CD4-positive, alpha-beta T cell treated with Interleukin-10 for 1 hour (primary cell): ENCODE data around the gene MYPN.
"Not testable (repeated sequence)": the region's sequence is repeated elsewhere in the genome, so short reads cannot be mapped to it uniquely, and the experiment has no call there.

Experiments
- DNase-seq: peaks from one replicate; pipeline ENCODE4 v3.0.0-alpha.2; 2020

The MYPN gene

DNA sequence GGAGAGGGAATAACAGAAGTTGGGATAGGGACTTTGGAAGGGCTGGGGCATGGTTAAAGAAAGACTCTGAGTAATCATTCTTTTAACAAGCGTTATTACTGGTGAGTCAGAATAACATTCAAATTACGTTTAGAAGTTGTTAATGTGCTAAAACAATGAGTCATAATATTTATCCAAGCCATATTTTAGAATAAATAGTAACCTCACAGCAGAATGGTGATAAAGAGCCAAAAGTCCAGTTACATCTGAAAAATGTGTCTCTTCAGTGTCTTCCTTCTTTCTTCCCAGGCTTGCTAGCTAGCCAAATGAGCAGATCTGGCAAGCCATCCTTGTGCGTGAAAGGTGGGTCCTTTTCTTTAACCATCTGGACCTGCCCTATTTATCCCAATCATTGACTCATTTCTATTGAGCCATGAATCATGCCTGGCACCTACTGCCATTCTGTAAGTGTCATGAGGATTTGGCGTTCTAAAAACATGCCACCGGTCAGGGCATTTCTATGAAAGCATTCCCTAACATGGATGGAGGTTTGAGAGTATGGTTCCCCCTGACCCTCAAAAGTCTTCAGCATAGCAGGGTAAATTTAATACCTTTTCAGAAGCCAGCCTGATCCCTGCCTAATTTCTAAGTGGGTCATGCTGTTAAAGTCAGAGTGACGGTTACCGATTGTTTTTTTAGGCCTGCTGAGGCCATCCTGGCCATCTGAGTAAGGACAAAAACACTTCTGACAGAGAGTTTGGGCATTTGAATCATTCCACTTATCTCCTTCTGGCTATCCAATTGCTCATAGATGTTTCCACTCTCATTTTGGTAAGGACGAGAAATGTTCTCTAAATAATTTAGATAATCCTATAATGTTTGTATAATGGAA is 26.9 kb downstream of the MYPN start:
- DNase-seq: no peak

GRCh38 chr10:68137171-68137570 is 27.9 kb downstream of the MYPN start:
- DNase-seq: no peak

DNA sequence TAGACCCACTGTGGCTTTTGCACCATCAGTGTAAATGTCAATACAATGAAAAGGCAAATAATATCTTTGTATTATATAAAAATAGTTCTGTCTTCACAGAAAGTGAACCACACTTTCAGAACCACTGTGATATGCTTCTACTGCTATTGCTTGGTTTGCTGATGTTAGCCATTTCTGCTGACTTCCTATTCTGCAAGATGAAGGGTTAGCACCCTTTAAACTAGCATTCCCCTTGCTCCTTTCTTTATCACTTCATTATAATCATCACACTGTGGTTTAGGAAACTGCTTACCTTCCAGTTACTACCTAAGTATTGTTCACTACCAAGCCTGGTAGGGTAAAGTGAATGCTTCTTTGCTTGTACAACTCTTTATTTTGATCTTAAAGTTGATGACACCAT is 29.2 kb downstream of the MYPN start:
- no peak for DNase-seq

DNA sequence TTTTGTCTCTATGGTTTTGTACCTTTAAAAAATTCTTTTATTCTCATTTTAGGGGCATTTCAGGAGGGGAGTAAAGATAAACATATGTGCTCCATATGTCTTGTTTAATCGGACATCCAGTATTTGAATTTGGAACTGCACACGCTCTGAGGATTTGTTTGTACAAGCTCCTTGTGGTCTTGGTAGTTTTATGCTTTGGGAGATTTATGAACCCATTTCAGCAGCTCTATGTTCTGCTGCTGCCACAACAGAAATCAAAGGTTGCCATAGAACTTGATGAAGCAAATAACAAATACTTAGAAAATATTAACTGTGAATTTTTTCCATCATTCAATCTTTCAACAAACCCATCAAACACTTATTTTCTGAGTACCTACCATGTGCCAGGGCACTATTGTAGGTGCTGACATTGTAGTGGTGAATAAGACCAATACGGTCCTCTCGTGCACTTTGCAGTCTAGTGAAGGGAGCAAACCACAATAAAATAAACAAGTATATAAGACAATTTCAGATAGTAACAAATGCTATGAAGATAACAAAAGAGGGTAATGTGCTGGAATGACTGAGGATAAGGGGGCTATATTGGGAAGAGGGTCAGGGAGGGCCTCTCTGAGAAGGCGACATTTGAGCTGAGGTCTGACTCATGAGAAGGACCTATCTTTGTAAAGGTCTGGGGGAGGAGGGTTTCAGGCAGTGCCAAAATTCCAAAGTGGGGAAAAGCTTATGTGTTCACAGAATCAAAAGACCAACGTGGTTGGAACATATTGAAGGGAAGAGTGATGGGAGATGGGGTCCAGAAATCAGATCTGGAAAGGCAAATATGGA is 30.4 kb downstream of the MYPN start:
- no peak for DNase-seq

DNA sequence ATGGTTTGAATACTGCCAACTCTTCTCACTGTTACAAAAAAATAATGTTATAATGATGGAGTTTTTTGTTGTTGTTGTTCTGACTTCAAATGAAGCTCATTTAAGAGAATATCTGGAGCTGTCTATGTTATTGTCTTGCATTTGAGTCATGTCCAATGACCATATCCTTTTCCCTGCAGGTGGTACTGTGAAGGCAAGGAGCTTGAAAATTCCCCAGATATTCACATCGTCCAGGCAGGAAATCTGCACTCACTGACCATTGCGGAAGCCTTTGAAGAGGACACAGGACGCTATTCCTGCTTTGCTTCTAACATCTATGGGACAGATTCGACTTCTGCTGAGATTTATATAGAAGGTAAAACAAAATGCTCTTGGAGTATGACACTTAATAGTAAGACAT is 33.5 kb downstream of the MYPN start:
- no peak for DNase-seq

GRCh38 chr10:68144709-68145108 is 35.4 kb downstream of the MYPN start:
- DNase-seq: no peak

DNA sequence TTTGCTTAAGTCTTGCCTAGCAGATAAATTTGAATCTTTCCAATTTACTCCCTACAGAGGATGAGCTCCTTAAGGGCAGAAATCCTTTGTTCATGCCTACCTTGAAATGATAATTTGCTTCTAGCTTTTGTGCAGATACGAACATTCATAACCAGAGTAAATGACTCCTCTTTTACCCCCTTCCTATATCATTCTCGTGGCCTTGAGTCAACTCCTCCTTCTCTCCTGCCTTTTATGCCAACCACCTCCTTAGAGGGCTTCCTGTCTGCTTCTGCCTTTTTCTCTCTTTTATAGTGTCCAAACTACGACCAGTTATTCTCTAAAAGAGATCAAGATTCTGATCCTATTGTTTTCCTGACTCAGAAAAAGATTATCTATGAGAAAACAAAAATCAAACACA is 36.4 kb downstream of the MYPN start:
- no peak for DNase-seq

- DNase-seq: no peak
Measured at GRCh38 chr10:68146133-68146532, 36.8 kb downstream of the MYPN start.

GRCh38 chr10:68151453-68151852 is 42.2 kb downstream of the MYPN start:
- no peak for DNase-seq

GRCh38 chr10:68153473-68154210 is 44.4 kb downstream of the MYPN start:
- no peak for DNase-seq

DNA sequence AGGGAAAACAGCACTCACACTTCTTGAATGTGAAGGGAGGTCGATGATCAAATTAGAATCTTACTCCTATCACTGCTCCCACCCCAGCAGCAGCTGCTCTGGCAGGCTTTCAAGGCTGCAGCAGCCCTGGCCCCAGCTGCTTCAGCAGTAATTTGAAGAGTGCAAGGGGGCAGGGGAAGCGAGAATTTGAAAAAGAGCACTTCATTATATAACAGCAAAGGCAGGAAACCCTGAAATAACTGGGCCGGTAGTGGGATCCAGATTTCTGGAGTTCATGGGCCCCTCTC is 44.9 kb downstream of the MYPN start:
- no peak for DNase-seq

DNA sequence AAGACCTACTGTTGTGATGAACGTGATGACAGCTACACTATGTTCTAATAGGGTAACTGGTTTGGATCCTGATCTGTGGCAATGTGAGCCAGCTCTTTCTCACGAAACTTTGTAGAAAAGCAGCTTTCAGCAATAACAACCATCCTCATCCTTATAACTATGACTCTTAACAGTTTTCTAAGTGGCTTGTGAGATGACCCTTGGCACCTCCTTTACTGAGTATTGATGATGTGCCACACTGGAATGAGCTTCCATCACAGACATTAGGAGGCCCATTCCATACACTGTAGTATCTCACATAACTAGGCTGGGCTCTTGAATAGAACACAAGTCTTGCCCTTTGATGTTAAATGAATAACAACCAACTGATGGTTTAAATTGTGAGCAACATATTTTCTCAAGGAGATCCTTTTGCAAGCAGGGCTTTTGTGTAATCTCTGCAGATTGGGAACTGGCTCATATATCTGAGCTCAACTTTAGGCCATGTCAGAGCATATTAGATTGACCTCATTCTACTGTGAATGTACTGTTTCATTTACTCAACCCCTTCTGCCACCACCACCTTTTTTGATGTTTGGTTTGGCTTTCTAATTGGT is 46.4 kb downstream of the MYPN start:
- DNase-seq: no peak

DNA sequence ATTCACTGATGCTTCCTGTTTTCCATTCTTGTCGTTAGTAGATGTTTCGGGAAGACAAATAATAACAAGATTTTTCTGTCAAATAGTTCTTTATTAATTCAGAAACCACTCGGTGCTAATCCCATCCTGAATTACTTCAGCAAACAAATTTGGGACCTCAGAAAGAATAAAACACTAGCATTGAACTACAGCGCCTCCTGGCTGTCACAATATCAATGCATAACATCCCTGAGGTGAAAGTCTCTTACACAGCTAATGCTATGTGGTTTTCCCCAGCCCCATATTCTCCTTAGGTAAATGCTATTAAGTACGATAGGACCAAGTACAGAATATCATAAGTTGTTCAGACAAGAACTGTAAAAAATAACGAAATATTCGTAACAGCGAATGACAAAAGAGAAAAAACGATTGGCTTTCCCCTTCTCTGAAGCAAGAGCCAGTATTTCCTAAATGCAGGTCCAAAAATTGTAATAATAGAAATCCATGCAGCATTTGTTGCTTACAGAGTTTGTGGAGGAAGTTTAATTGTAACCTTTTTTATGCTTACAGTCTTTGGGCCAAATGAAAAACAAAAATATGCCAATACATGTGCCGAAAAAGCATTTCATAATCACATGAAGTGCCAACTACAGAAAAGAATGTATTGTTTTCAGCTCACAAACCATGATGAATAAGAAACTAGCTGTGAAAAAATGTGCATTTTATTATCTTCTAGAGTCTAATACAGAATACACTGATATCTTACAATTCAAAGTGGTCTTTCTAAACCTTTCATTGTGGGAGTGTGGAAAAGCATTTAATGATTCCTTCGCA is 47.3 kb downstream of the MYPN start:
- DNase-seq: peak; percentile 71

DNA sequence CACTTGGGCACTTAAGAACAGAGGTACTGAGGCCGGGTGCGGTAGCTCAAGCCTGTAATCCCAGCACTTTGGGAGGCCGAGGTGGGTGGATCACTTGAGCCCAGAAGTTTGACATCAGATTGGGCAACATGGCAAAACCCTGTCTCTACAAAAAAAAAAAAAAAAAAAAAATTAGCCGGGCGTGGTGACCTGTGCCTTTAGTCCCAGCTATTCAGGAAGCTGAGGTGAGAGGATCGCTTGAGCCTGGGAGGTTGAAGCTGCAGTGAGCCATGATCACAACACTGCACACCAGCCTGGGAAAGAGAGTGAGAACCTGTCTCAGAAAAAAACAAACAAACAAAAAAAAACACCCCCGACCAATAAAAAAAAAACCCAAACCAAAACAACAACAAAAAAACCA is 48.2 kb downstream of the MYPN start:
- DNase-seq: not testable (repeated sequence)

DNA sequence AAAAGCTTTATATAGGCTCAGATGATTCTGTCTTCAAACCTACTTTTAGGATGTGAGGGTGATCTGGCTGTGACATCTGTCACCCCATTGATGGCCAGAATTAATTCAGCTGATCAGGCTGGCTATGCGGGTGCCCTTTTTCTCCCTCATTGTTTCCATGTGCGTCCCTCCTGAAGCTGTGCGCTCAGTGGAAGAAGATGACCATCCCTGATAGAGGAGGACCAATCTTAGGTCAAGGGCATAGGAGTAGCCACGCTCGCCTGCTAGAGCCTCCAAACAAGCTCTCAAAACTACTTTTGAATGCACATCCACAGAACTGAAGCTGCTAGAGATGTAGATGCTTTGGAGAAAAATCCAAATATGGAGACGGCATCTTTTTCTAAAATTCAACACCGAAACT is 48.7 kb downstream of the MYPN start:
- DNase-seq: no peak

DNA sequence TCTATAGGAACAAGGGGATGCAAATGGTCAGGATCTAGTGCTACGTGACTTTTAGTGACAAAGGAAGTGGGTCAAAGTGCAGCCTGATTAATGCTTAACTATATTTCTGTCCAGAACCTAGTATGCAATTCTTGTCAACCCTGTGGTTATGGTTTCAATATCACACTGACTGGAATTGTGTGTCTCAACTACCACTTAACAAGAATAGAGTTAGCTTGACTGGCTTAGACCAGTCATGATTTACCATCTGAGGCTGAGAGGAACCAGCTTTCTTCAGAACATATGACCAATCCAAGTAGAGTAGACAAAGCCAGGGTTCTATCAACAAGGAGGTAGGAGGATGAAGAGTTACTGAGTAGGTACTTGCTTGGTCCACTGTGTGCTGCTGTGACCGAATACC is 54.4 kb downstream of the MYPN start:
- DNase-seq: no peak

DNA sequence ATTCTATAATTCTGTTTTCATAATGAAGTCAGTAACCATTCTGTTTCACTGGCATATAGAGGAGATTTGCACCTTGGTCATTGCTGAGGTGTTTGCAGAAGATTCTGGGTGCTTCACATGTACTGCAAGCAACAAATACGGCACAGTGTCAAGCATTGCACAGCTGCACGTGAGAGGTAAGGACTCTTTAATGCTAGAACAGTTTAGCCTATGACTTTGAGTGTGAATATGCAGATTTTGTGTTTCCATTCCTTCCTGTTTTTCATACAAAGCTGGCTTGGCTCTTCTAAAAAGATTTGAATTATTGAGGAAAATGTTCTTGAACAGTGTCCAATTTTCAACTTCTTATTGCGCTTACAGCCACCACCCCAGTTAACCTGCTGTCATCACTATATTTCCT is 56.4 kb downstream of the MYPN start:
- DNase-seq: no peak

- no peak for DNase-seq
Measured at GRCh38 chr10:68166871-68167585, 57.7 kb downstream of the MYPN start.

- DNase-seq: no peak
Measured at GRCh38 chr10:68167586-68168189, 58.4 kb downstream of the MYPN start.

GRCh38 chr10:68171539-68172080 is 62.3 kb downstream of the MYPN start:
- DNase-seq: no peak

GRCh38 chr10:68172324-68172723 is 63.0 kb downstream of the MYPN start:
- DNase-seq: no peak
